OCI-LY1 (cell line): ENCODE results near the gene TMEM151B.

Source experiments
- H2AFZ ChIP-seq: fragments of 200-600 bp; sonication (generic), shearing (Covaris generic); 2 replicates; pipeline ENCODE4 v1.6.0; 2014; ENCODE audit warnings: antibody characterized with exemption, mild to moderate bottlenecking, low read length
- H3F3A ChIP-seq: fragments of 200-600 bp; sonication (generic), shearing (Covaris generic); 2 replicates; pipeline ENCODE4 v1.6.0; 2014; ENCODE audit warnings: mild to moderate bottlenecking, antibody characterized with exemption, low read length, moderate library complexity; ENCODE audit not compliant: insufficient read depth
- H3K27ac ChIP-seq: fragments of 200-600 bp; sonication (generic); 2 replicates; pipeline ENCODE4 v1.5.1; 2014; ENCODE audit warnings: low read length, mixed run types, mild to moderate bottlenecking, low read depth; ENCODE audit not compliant: poor library complexity, severe bottlenecking
- H3K27me3 ChIP-seq: fragments of 200-600 bp; sonication (generic); 2 replicates; pipeline ENCODE4 v1.6.0; 2014; ENCODE audit warnings: antibody characterized with exemption, mild to moderate bottlenecking, low read length, moderate library complexity; ENCODE audit not compliant: insufficient read depth
- H3K36me3 ChIP-seq: fragments of 200-600 bp; sonication (generic); 2 replicates; pipeline ENCODE4 v1.6.1; 2014; ENCODE audit warnings: mild to moderate bottlenecking, antibody characterized with exemption, low read length, moderate library complexity, mixed read lengths; ENCODE audit not compliant: insufficient read depth
- H3K4me1 ChIP-seq: fragments of 200-600 bp; sonication (generic); 2 replicates; pipeline ENCODE4 v1.5.1; 2014; ENCODE audit warnings: mild to moderate bottlenecking, low read length, moderate library complexity; ENCODE audit not compliant: insufficient read depth, severe bottlenecking
- H3K4me2 ChIP-seq: fragments of 200-600 bp; sonication (generic), shearing (Covaris generic); 2 replicates; pipeline ENCODE4 v1.6.1; 2014; ENCODE audit warnings: low read length
- H3K4me3 ChIP-seq: fragments of 200-600 bp; sonication (generic); 2 replicates; pipeline ENCODE4 v1.5.1; 2014; ENCODE audit warnings: low read length, low read depth, mild to moderate bottlenecking, mixed read lengths; ENCODE audit not compliant: poor library complexity, severe bottlenecking
- H3K79me2 ChIP-seq: fragments of 200-600 bp; shearing (Covaris generic); 2 replicates; pipeline ENCODE4 v1.6.1; 2016; ENCODE audit warnings: mixed run types, low read length, mixed read lengths; ENCODE audit not compliant: insufficient read depth
- H3K9ac ChIP-seq: fragments of 200-600 bp; sonication (generic), shearing (Covaris generic); 2 replicates; pipeline ENCODE4 v1.6.1; 2014; ENCODE audit warnings: mild to moderate bottlenecking, low read length, mixed read lengths
- H3K9me2 ChIP-seq: fragments of 200-600 bp; sonication (generic), shearing (Covaris generic); 2 replicates; pipeline ENCODE4 v1.6.1; 2014; ENCODE audit warnings: low read depth, mild to moderate bottlenecking, low read length, mixed read lengths
- H3K9me3 ChIP-seq: fragments of 200-600 bp; shearing (Covaris generic); 2 replicates; pipeline ENCODE4 v1.6.1; 2014; ENCODE audit warnings: low read length, mixed read lengths
- H4K20me1 ChIP-seq: fragments of 200-600 bp; sonication (generic), shearing (Covaris generic); 2 replicates; pipeline ENCODE4 v1.6.0; 2016; ENCODE audit warnings: mild to moderate bottlenecking, low read length; ENCODE audit not compliant: insufficient read depth
- CTCF ChIP-seq: fragments of 200-600 bp; sonication (generic), shearing (Covaris generic); IDR thresholded peaks from 2 replicates; pipeline ENCODE4 v1.5.1; 2017; ENCODE audit warnings: mild to moderate bottlenecking, antibody characterized with exemption, low read length, moderate library complexity, mixed read lengths
- EZH2 ChIP-seq: fragments of 200-600 bp; sonication (generic), shearing (Covaris generic); IDR thresholded peaks from 2 replicates; pipeline ENCODE4 v1.8.0; 2017; ENCODE audit warnings: borderline replicate concordance, mixed run types, mild to moderate bottlenecking, antibody characterized with exemption, low read length, moderate library complexity, mixed read lengths

Gene TMEM151B

DNA sequence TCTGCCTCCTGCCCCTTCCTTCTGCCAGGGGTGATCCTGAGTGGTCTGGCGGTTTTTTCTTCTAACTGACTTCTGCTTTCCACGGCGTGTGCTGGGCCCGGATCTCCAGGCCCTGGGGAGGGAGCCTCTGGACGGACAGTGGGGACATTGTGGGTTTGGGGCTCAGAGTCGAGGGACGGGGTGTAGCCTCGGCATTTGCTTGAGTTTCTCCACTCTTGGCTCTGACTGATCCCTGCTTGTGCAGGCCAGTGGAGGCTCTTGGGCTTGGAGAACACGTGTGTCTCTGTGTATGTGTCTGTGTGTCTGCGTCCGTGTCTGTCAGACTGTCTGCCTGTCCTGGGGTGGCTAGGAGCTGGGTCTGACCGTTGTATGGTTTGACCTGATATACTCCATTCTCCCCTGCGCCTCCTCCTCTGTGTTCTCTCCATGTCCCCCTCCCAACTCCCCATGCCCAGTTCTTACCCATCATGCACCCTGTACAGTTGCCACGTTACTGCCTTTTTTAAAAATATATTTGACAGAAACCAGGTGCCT lies 36.6 kb upstream of the TMEM151B start:
- Histone ChIP-seq H3K4me1 (peaks cover 9% of the 10 kb centered on the region), H3K27me3 (no peaks in the 10 kb centered on the region), H3K36me3 (peaks cover 66% of the 10 kb centered on the region), H2AFZ (no peak overlapping the region), H3F3A (no peaks in the 10 kb centered on the region), H3K4me2 (no peak overlapping the region), H3K27ac (no peak overlapping the region), H3K9me2 (no peaks in the 10 kb centered on the region), H3K79me2 (no peaks in the 10 kb centered on the region), H3K9ac (no peak overlapping the region), H3K4me3 (no peak overlapping the region), H3K9me3 (no peaks in the 10 kb centered on the region), H4K20me1 (no peaks in the 10 kb centered on the region)
- TF ChIP-seq EZH2 (no peak), CTCF (no peak)

DNA sequence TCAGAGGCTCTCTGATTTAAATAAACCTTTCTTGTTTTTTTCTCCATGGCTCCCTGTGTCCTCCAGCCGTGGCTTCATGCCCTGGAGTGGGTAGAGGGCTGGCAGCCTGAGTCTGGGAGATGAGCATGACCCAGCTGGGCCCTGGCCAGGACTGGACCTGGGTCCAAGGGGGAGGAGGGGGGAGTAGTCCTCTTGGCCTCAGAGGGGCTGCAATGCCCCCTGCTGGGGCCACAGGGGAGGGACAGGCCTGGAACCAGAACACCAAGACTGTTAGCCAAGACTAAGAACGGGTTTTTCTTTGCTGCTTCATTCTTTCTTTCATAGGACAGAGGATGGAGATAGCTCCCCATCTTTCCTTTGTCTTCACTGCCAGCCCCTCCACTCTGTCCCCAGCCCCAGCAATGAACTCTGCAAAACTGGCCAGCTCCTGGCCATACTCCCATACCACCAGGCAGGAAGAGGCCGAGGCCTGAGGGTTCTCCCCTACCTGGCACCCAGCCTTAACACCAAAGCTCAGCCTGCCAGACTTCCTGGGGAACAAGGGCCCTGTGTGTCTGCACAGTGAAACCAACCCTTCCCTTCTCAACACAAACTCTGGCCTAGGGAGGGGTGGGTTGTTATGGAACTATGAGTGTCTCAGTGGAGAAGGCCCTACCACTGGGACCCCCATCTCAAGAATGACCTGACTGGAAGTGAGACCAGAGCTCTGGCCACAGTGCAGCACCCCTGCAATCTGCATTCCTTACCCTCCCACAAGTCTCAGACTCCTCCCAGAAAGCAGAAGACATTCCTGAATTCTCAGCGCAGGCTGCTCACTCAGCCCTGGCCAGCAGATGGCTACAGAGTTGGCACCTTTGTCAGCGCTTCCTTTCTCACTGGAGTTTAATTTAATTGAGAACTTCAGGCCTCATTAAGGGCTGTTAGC lies 35.9 kb upstream of the TMEM151B start:
- H3K36me3 ChIP-seq: peaks cover 59% of the 10 kb centered on the region
- no peak overlapping the region for H3K9ac ChIP-seq

DNA sequence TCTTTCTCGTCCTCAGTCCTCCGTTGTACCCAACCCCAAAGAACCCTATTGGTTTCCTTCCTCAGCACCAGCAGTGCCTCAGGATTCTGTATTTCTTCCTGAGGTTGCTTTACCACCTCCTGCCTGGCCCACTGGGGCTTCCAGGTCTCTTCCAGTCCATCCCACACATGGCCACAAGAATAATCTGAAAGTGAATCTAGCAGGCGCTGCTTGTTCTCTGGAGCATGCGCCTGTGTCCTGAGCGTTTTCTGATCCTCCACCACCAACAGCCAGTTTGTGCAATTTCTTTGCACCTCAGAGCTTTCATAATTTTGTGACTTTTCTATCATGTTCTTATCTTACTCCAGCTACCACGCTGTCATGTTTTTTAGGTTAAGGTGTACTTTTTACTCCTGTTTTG lies 35.0 kb upstream of the TMEM151B start:
- Histone ChIP-seq H4K20me1 (no peaks in the 10 kb centered on the region), H3F3A (no peaks in the 10 kb centered on the region), H3K9ac (no peak overlapping the region), H3K4me2 (no peak overlapping the region), H3K4me1 (peaks cover 9% of the 10 kb centered on the region), H3K9me3 (no peaks in the 10 kb centered on the region), H3K4me3 (no peak overlapping the region), H3K27me3 (no peaks in the 10 kb centered on the region), H3K36me3 (peaks cover 50% of the 10 kb centered on the region), H2AFZ (no peak overlapping the region), H3K27ac (no peak overlapping the region), H3K79me2 (no peaks in the 10 kb centered on the region), H3K9me2 (no peaks in the 10 kb centered on the region)
- TF ChIP-seq EZH2: no peak
- no peak for TF ChIP-seq CTCF

More for the DNA sequence above, 35.9 kb upstream of the TMEM151B start:
- no peaks in the 10 kb centered on the region for H3K79me2 ChIP-seq
- H2AFZ ChIP-seq: no peak overlapping the region
- H3K9me3 ChIP-seq: no peaks in the 10 kb centered on the region
- no peak overlapping the region for H3K4me2 ChIP-seq
- H3K4me1 ChIP-seq: peaks cover 9% of the 10 kb centered on the region
- no peak overlapping the region for H3K27ac ChIP-seq
- H3K27me3 ChIP-seq: no peaks in the 10 kb centered on the region
- peak; percentile 89 for TF ChIP-seq CTCF
- no peak for TF ChIP-seq EZH2
- H3K9me2 ChIP-seq: no peaks in the 10 kb centered on the region
- no peak overlapping the region for H3K4me3 ChIP-seq
- no peaks in the 10 kb centered on the region for H3F3A ChIP-seq
- H4K20me1 ChIP-seq: no peaks in the 10 kb centered on the region
